ENCODE results near the gene SPRY4.

SPRY4 gene

GRCh38 chr5:142292808-142293207, 32.0 kb downstream of the SPRY4 start:
- TF ChIP-seq FOXP2 (optimal IDR thresholded peaks at IDR 0.05; ENCODE audit: borderline replicate concordance, extremely low read depth, extremely low read length, insufficient read depth), result no peak
- TF ChIP-seq SIN3A (IDR thresholded peaks at IDR 0.05; ENCODE audit: borderline replicate concordance, insufficient read depth, low read length), result no peak
- no peak for TF ChIP-seq REST (IDR thresholded peaks at IDR 0.05; ENCODE audit: insufficient read depth in 1 of 2, low read depth in 2 of 2, low read length in 2 of 2)
- no peak for TF ChIP-seq TAF1 (IDR thresholded peaks at IDR 0.05; ENCODE audit: borderline replicate concordance, insufficient read depth, low read length)
- no peak for TF ChIP-seq POLR2AphosphoS5 (IDR thresholded peaks at IDR 0.05; ENCODE audit: low read depth, low read length)

GRCh38 chr5:142292249-142292648, 32.6 kb downstream of the SPRY4 start:
- TF ChIP-seq POLR2AphosphoS5 (IDR thresholded peaks at IDR 0.05; ENCODE audit: low read depth, low read length) (no peak), REST (IDR thresholded peaks at IDR 0.05; ENCODE audit: insufficient read depth in 1 of 2, low read depth in 2 of 2, low read length in 2 of 2) (no peak), FOXP2 (optimal IDR thresholded peaks at IDR 0.05; ENCODE audit: borderline replicate concordance, extremely low read depth, extremely low read length, insufficient read depth) (no peak), SIN3A (IDR thresholded peaks at IDR 0.05; ENCODE audit: borderline replicate concordance, insufficient read depth, low read length) (no peak), TAF1 (IDR thresholded peaks at IDR 0.05; ENCODE audit: borderline replicate concordance, insufficient read depth, low read length) (no peak)

GRCh38 chr5:142290577-142291299, 34.1 kb downstream of the SPRY4 start:
- TF ChIP-seq REST (IDR thresholded peaks at IDR 0.05; ENCODE audit: insufficient read depth in 1 of 2, low read depth in 2 of 2, low read length in 2 of 2), result no peak
- no peak for TF ChIP-seq FOXP2 (optimal IDR thresholded peaks at IDR 0.05; ENCODE audit: borderline replicate concordance, extremely low read depth, extremely low read length, insufficient read depth)
- TF ChIP-seq SIN3A (IDR thresholded peaks at IDR 0.05; ENCODE audit: borderline replicate concordance, insufficient read depth, low read length), result no peak
- no peak for TF ChIP-seq TAF1 (IDR thresholded peaks at IDR 0.05; ENCODE audit: borderline replicate concordance, insufficient read depth, low read length)
- no peak for TF ChIP-seq POLR2AphosphoS5 (IDR thresholded peaks at IDR 0.05; ENCODE audit: low read depth, low read length)

GRCh38 chr5:142289708-142290576, 34.9 kb downstream of the SPRY4 start:
- TF ChIP-seq FOXP2 (optimal IDR thresholded peaks at IDR 0.05; ENCODE audit: borderline replicate concordance, extremely low read depth, extremely low read length, insufficient read depth), result no peak
- no peak for TF ChIP-seq REST (IDR thresholded peaks at IDR 0.05; ENCODE audit: insufficient read depth in 1 of 2, low read depth in 2 of 2, low read length in 2 of 2)
- TF ChIP-seq SIN3A (IDR thresholded peaks at IDR 0.05; ENCODE audit: borderline replicate concordance, insufficient read depth, low read length), result no peak
- TF ChIP-seq POLR2AphosphoS5 (IDR thresholded peaks at IDR 0.05; ENCODE audit: low read depth, low read length), result no peak
- TF ChIP-seq TAF1 (IDR thresholded peaks at IDR 0.05; ENCODE audit: borderline replicate concordance, insufficient read depth, low read length), result no peak
